ENCODE results near the gene CTNNB1. TPM values are rescaled to one million over a fixed set of nuclear protein-coding genes. Genes with fewer than 3 reads are reported as not detected.

The CTNNB1 gene
- total RNA-seq, 1 donor from 2014 or later = 371 TPM

DNA sequence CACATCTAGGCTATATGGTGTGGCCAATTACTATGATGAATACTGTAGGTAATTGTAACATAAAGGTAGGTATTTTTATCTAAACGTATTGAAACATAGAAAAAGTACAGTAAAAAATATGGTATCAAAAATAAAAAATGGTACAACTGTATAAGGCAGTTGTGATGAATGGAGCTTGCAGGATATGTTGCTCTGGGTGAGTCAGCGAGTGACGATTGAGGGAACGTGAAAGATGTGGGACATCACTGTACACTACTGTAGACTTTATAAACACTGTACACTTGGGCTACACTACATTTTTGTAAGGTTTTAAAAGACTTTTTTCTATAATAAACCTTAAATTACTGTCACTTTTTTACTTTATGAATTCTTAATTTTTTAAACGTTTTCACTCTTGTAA is 10.3 kb downstream of the CTNNB1 start:
- Histone ChIP-seq H3K27me3 (no peaks in the 10 kb centered on the region), H3K27ac (no peak overlapping the region), H3K4me1 (peaks cover 0 to 21% of the 10 kb centered on the region in 2 donors), H3K36me3 (no peaks in the 10 kb centered on the region), H3K4me3 (no peak overlapping the region), H3K9me3 (no peaks in the 10 kb centered on the region)
- no peak for DNase-seq (ENCODE audit: low spot score in 2 of 2)
- TF ChIP-seq, protein P1, sequence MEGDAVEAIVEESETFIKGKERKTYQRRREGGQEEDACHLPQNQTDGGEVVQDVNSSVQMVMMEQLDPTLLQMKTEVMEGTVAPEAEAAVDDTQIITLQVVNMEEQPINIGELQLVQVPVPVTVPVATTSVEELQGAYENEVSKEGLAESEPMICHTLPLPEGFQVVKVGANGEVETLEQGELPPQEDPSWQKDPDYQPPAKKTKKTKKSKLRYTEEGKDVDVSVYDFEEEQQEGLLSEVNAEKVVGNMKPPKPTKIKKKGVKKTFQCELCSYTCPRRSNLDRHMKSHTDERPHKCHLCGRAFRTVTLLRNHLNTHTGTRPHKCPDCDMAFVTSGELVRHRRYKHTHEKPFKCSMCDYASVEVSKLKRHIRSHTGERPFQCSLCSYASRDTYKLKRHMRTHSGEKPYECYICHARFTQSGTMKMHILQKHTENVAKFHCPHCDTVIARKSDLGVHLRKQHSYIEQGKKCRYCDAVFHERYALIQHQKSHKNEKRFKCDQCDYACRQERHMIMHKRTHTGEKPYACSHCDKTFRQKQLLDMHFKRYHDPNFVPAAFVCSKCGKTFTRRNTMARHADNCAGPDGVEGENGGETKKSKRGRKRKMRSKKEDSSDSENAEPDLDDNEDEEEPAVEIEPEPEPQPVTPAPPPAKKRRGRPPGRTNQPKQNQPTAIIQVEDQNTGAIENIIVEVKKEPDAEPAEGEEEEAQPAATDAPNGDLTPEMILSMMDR (IDR thresholded peaks at IDR 0.05) = no peak
- intact Hi-C loops (cut with DNase I) = no loop called here

DNA sequence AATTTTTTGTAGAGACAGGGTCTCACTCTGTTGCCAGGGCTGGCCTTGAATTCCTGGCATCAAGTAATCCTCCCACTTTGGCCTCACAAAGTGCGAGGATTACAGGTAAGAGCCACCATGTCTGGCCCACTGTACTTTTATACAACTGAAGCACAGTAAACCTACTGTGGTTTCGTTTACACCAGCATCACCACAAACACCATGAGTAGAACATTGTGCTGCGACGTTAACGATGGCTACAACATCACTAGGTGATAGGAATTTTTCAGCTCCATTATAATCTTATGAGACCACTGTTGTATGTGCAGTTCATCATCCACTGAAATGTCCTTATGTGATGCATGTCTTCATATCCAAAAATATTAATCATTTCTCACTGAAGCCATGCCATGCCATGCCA is 11.7 kb downstream of the CTNNB1 start:
- no peaks in the 10 kb centered on the region for H3K9me3 ChIP-seq
- no peak for DNase-seq (ENCODE audit: low spot score in 2 of 2)
- peaks cover 0 to 22% of the 10 kb centered on the region in 2 donors for H3K4me1 ChIP-seq
- no peaks in the 10 kb centered on the region for H3K27me3 ChIP-seq
- no peak overlapping the region for H3K27ac ChIP-seq
- H3K4me3 ChIP-seq = no peak overlapping the region
- H3K36me3 ChIP-seq = no peaks in the 10 kb centered on the region
- TF ChIP-seq, protein P1 (IDR thresholded peaks at IDR 0.05) = no peak
- intact Hi-C loops (cut with DNase I) = no loop called here

DNA sequence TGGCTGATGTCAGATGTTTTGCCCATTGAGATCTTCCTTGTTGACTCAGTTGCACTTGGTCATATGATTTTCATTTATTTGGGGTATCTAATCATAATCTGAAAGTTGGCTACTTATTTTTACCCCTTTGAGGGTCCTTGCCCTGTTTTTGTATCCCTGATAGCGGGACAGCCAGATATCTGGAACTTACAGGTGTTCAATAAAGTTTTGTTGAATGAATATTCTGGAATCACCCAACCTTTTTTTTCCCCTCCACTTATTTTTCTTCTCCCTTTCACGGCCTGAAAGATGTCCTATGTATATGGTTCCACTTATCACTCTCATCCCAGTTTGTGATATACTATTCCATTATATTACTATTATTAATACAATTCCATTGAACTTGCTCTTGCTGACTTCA is 12.8 kb downstream of the CTNNB1 start:
- no peaks in the 10 kb centered on the region for H3K27me3 ChIP-seq
- no peak overlapping the region for H3K4me3 ChIP-seq
- H3K27ac ChIP-seq = no peak overlapping the region
- H3K9me3 ChIP-seq = no peaks in the 10 kb centered on the region
- H3K4me1 ChIP-seq = peaks cover 0 to 12% of the 10 kb centered on the region in 2 donors
- intact Hi-C loops (cut with DNase I) = no loop called here
- TF ChIP-seq, protein P1 (IDR thresholded peaks at IDR 0.05) = no peak
- H3K36me3 ChIP-seq = no peaks in the 10 kb centered on the region
- DNase-seq (ENCODE audit: low spot score in 2 of 2) = no peak

DNA sequence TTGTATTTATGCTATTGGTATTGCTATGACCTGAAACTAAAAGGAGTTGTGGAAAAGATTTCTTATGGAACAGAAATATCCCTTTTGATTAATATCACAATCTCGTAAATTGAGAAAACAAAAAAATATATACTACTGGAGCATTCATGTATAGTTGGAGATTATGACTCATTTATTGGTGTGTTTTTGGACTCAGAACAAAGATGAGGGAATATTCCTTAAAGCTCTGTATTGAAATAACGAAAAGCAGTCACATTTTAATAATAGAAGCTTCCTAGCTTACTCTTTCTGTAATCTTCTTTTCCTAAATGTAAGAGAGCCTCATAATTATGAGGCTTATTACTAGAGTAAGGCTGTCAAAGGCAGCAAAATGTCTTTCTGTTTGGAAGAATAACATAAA is 14.3 kb downstream of the CTNNB1 start:
- H3K36me3 ChIP-seq = no peaks in the 10 kb centered on the region
- no peaks in the 10 kb centered on the region for H3K27me3 ChIP-seq
- no peaks in the 10 kb centered on the region for H3K9me3 ChIP-seq
- DNase-seq (ENCODE audit: low spot score in 2 of 2) = no peak
- H3K27ac ChIP-seq = no peak overlapping the region
- peaks cover 0 to 5% of the 10 kb centered on the region in 2 donors for H3K4me1 ChIP-seq
- H3K4me3 ChIP-seq = no peak overlapping the region
- TF ChIP-seq, protein P1 (IDR thresholded peaks at IDR 0.05) = no peak
- intact Hi-C loops (cut with DNase I) = no loop called here

DNA sequence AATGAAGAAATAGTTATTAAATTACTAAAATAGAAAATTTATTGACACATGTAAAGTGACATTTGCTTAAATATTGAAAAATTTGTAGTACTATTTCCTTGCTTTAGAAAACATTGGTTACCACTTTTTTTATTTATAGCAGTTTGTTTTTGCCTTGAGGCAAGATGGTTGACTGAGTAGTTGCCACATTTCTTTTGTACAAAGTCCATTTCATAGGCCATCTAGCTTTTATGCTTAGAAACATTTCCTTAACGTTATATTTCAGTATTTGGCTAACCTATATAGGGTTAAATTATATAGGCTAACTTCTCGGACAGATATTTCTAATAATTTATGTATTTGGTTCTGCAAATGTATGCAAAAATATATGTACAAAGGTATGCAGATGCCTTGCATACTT is 17.1 kb downstream of the CTNNB1 start:
- H3K4me3 ChIP-seq = no peak overlapping the region
- no peaks in the 10 kb centered on the region for H3K27me3 ChIP-seq
- no peak for DNase-seq (ENCODE audit: low spot score in 2 of 2)
- H3K27ac ChIP-seq = no peak overlapping the region
- H3K36me3 ChIP-seq = no peaks in the 10 kb centered on the region
- intact Hi-C loops (cut with DNase I) = no loop called here
- H3K4me1 ChIP-seq = peaks cover 0 to 24% of the 10 kb centered on the region in 2 donors
- no peaks in the 10 kb centered on the region for H3K9me3 ChIP-seq
- TF ChIP-seq, protein P1 (IDR thresholded peaks at IDR 0.05) = no peak

DNA sequence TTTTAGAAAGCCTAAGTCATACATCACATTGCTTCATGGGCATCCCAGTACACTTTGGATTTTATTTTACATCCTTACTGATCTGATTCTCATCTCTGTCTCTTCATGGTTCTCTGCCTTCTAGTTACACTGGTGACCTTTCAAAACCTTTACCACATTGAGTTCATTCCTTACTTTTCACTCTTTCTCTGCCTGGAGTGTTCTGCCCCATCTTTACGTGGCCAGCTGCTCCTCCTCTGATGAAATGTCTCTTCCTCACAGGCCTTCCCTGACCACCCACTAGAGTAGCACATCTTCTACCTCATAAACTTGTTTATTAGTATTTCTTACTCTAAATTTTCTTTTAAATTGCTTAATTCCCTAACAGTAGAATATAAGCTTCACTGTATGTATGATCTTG is 17.7 kb downstream of the CTNNB1 start:
- Histone ChIP-seq H3K36me3 (no peaks in the 10 kb centered on the region), H3K27me3 (no peaks in the 10 kb centered on the region), H3K4me1 (peaks cover 0 to 29% of the 10 kb centered on the region in 2 donors), H3K27ac (no peak overlapping the region), H3K4me3 (no peak overlapping the region), H3K9me3 (no peaks in the 10 kb centered on the region)
- intact Hi-C loops (cut with DNase I) = no loop called here
- TF ChIP-seq, protein P1 (IDR thresholded peaks at IDR 0.05) = no peak
- DNase-seq (ENCODE audit: low spot score in 2 of 2) = no peak

All from ascending aorta (tissue), 2 donors.